Gastroesophageal sphincter (tissue), 3 donors: ENCODE results near the gene KCTD19.

ENCODE experiments used
- CTCF ChIP-seq, 4 experiments: fragments of 200-600 bp in 2 of 4; fragments of 450-650 bp in 2 of 4; sonication (generic) in 1 of 4; IDR thresholded peaks; one replicate each; pipeline ENCODE4 v1.5.1; 2017 to 2019; ENCODE audit warnings: antibody characterized with exemption in 4 of 4, mild to moderate bottlenecking in 2 of 4, moderate library complexity in 2 of 4
- EP300 ChIP-seq: sonication (generic); formaldehyde crosslinking; IDR thresholded peaks from one replicate; pipeline ENCODE4 v1.6.1; 2017; ENCODE audit warnings: antibody characterized with exemption, mild to moderate bottlenecking

GRCh38 chr16:67269766-67270165 is 56.8 kb downstream of the KCTD19 start:
- no peak for TF ChIP-seq CTCF (IDR thresholded peaks at IDR 0.05)
- no peak for TF ChIP-seq EP300
